NCI-H187 (cell line): ENCODE results near the gene HNRNPH2.
A peak's percentile ranks its signal among the peaks of the same experiment; 100 is the strongest.

Experiments
- DNase-seq, 2 experiments: peaks; one replicate each; lab custom pipeline; 2025; lab: John Stamatoyannopoulos, UW

The HNRNPH2 gene

GRCh38 chrX:101395789-101396188 lies 12.2 kb upstream of the HNRNPH2 start:
- no peak for DNase-seq

GRCh38 chrX:101397779-101398178 lies 10.2 kb upstream of the HNRNPH2 start:
- no peak for DNase-seq

GRCh38 chrX:101398694-101399093 lies 9.3 kb upstream of the HNRNPH2 start:
- no peak for DNase-seq

- DNase-seq = no peak
Observed at GRCh38 chrX:101399825-101400224, 8.2 kb upstream of the HNRNPH2 start.

- DNase-seq = no peak
Observed at GRCh38 chrX:101407167-101407747, 765 bp upstream of the HNRNPH2 start.

- no peak for DNase-seq
Observed at GRCh38 chrX:101408532-101408841, 465 bp downstream of the HNRNPH2 start.

GRCh38 chrX:101409043-101409442 lies 1.0 kb downstream of the HNRNPH2 start:
- no peak for DNase-seq

GRCh38 chrX:101410461-101410860 lies 2.4 kb downstream of the HNRNPH2 start:
- no peak for DNase-seq

- no peak for DNase-seq
Observed at GRCh38 chrX:101411984-101412383, 4.0 kb downstream of the HNRNPH2 start.

GRCh38 chrX:101415180-101416145 lies 7.4 kb downstream of the HNRNPH2 start:
- peak; percentile 6 to 31 for DNase-seq

GRCh38 chrX:101416691-101417090 lies 8.7 kb downstream of the HNRNPH2 start:
- no peak for DNase-seq

- DNase-seq = no peak
Observed at GRCh38 chrX:101417190-101417589, 9.2 kb downstream of the HNRNPH2 start.

GRCh38 chrX:101417981-101418841 lies 10.2 kb downstream of the HNRNPH2 start:
- DNase-seq = peak; percentile 3 to 6

GRCh38 chrX:101419489-101419888 lies 11.5 kb downstream of the HNRNPH2 start:
- no peak for DNase-seq

GRCh38 chrX:101427954-101428353 lies 19.9 kb downstream of the HNRNPH2 start:
- DNase-seq = no peak

GRCh38 chrX:101429934-101430333 lies 21.9 kb downstream of the HNRNPH2 start:
- no peak for DNase-seq

- DNase-seq = no peak
Observed at GRCh38 chrX:101430457-101431078, 22.5 kb downstream of the HNRNPH2 start.

- DNase-seq = no peak
Observed at GRCh38 chrX:101442085-101442484, 34.1 kb downstream of the HNRNPH2 start.

GRCh38 chrX:101449279-101449678 lies 41.3 kb downstream of the HNRNPH2 start:
- no peak for DNase-seq

GRCh38 chrX:101450085-101450484 lies 42.1 kb downstream of the HNRNPH2 start:
- DNase-seq = no peak

- DNase-seq = no peak
Observed at GRCh38 chrX:101450961-101451360, 42.9 kb downstream of the HNRNPH2 start.

GRCh38 chrX:101452056-101452455 lies 44.0 kb downstream of the HNRNPH2 start:
- DNase-seq = no peak
